Measurements from ENCODE around the gene SLC37A2.

The SLC37A2 gene

GRCh38 chr11:125111343-125112207, 48.5 kb downstream of the SLC37A2 start, which contains the start of gene TMEM218:
Gene TMEM218, minus strand, starts transcription at chr11:125111626. Its CDS starts 9,385 bp downstream, at chr11:125102241.
- peak; percentile 99 for DNase-seq (ENCODE audit: low read depth)

DNA sequence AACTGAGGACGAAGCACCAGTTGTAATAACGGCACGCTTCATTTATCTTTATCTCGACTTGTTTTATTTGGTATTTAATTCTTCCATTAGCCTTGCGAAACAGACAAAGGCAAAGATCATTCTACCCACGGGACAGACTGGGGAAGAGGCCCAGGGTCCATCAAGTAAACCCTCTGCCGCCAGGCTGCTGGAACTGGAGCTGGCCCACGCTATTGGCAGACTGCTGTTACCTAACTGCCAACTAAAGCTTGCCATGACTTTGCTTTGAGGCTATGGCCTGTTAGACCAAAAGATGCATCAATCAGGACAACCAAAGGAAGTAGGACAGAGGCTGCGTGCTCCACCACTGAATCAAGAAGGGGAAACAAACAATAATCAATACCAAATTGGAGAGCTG, 49.1 kb downstream of the SLC37A2 start:
- DNase-seq (ENCODE audit: low read depth) = no peak

DNA sequence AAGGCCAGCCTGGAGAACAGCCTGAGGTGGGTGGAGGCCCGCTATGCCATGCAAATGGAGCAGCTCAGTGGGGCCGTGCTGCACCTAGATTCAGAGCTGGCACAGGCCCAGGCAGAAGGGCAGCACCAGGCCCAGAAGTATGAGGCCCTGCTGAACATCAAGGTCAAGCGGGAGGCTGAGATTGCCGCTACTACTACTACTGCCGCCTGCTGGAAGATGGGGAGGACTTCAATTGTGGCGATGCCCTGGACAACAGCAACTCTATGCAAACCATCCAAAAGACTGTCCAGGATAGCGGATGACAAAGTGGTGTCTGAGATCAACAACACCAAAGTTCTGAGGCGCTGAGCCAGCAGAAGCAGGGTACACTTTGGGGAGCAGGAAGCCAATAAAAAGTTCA, 51.4 kb downstream of the SLC37A2 start:
- no peak for DNase-seq (ENCODE audit: low read depth)

- DNase-seq (ENCODE audit: low read depth) = no peak
These were observed 54.3 kb downstream of the SLC37A2 start for GRCh38 chr11:125117429-125117828.

DNA sequence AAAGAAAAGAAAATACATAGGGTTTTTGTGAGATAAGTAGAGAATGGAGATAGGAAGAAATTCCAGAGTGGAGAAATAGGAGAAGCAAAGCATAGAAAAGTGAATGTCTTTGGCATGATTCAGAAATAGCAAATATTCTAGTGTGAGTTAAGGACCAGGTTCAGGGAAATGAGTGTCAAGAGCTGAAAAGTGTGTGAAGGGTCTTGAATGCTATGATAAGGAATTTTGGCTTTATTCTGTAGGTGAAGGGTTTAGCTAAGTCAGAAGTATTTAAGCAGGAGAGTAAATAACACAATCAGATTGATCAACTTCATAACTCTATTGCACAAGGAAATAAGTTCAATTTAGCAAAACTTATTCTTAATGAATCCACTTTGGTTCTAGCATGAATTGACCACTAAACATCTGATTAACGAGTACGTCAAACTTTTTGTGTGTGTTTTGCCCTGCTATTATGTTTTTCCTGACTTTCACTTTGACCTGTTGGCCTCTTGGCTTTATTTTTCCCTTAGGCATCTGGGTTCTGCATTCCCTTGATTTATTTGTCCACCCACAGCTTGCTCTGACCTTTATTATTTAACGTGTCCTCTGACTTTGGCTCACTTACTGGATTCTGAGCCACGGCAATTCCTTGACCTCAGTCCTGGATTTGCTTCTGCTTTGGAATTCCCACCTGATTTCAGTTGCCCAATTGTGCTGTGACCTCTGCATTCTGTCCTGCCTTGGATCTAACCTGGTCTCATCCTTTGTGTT, 60.3 kb downstream of the SLC37A2 start:
- no peak for DNase-seq (ENCODE audit: low read depth)

DNA sequence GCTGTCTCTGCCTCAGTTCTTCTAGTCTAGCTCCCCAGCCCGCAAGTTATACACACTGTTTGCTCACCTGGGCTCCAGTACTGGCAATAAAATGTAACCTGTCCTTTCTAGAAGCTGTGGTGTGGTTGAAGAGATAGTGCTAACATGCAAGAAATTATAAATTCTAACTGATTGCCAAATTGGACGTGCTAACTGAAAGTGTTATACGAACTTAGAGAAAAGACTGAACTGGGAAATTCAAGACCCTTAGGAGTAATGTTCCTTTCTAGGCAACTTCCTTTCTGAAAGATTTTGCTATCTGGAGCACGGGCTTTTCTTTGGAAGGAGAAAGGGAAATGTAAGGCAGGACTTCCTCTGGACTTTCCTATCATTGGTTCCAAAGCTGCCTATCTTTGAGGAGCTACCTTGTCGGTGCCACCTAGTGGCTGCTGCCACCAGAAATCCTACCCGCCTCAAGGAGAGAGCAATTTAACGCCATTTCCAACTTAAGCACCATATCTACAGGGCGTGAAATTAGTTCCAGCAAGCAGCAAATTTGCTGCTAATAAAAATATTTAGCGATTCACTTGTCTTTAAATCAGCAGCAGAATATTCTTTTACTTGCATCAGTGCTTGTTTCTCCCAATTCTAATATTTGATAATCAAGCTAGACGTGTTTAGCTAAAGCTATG, 61.0 kb downstream of the SLC37A2 start:
- DNase-seq (ENCODE audit: low read depth) = peak; percentile 63

DNA sequence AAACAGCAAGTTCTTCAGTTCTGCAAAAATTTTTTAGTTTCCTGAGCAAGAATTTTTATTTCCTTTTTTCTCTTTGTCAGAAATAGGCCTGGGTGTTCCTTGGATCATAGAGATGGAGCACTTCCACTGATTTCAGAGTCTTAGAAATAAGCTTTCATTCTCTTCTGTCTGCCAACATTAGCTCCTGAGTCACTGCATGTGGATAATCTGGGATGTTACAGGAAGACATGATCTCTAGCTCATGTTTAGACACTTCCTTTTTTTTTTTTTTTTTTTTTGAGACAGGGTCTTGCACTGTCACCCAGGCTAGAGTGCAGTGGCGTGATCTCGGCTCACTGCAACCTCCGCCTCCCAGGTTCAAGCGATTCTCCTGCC, 61.5 kb downstream of the SLC37A2 start:
- no peak for DNase-seq (ENCODE audit: low read depth)

- no peak for DNase-seq (ENCODE audit: low read depth)
These were observed 65.3 kb downstream of the SLC37A2 start for GRCh38 chr11:125128450-125128849.

- DNase-seq (ENCODE audit: low read depth) = no peak
These were observed 66.3 kb downstream of the SLC37A2 start for GRCh38 chr11:125129316-125129993.

GRCh38 chr11:125132071-125132470, 69.0 kb downstream of the SLC37A2 start:
- DNase-seq (ENCODE audit: low read depth) = no peak

DNA sequence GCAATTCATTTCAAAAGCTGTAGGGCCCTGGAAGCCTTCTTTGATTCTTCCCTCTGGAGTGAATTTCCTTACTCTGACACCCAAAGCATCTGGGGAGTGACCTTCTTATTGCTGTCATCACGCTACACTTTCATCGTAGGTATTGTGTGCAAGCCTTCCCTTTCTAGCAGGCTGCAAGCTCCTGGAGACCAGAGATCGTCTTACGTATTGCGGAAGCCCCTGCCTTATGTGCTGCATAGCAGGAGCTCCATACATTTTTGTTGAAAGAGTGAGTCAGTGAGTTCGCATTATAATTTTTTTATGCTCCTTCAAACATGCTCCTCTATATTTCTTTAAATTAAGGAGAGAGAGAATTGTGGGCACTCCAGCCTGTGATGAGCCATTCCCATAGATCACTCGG, 69.5 kb downstream of the SLC37A2 start:
- DNase-seq (ENCODE audit: low read depth) = no peak

- no peak for DNase-seq (ENCODE audit: low read depth)
These were observed 72.9 kb downstream of the SLC37A2 start for GRCh38 chr11:125136001-125136400.

- no peak for DNase-seq (ENCODE audit: low read depth)
These were observed 75.9 kb downstream of the SLC37A2 start for GRCh38 chr11:125138966-125139365.

GRCh38 chr11:125139778-125140177, 76.7 kb downstream of the SLC37A2 start:
- no peak for DNase-seq (ENCODE audit: low read depth)
